Stimulated activated CD4-positive, alpha-beta T cell treated with anti-CD3 and anti-CD28 coated beads, Interleukin-4, amount 100 ng/mL, for 4 hours (primary cell): Measurements from ENCODE around the gene TTC39A.

Source experiments
- DNase-seq, 2 experiments: peaks; one replicate each; pipeline ENCODE4 v3.0.0-alpha.2; 2020

TTC39A gene

DNA sequence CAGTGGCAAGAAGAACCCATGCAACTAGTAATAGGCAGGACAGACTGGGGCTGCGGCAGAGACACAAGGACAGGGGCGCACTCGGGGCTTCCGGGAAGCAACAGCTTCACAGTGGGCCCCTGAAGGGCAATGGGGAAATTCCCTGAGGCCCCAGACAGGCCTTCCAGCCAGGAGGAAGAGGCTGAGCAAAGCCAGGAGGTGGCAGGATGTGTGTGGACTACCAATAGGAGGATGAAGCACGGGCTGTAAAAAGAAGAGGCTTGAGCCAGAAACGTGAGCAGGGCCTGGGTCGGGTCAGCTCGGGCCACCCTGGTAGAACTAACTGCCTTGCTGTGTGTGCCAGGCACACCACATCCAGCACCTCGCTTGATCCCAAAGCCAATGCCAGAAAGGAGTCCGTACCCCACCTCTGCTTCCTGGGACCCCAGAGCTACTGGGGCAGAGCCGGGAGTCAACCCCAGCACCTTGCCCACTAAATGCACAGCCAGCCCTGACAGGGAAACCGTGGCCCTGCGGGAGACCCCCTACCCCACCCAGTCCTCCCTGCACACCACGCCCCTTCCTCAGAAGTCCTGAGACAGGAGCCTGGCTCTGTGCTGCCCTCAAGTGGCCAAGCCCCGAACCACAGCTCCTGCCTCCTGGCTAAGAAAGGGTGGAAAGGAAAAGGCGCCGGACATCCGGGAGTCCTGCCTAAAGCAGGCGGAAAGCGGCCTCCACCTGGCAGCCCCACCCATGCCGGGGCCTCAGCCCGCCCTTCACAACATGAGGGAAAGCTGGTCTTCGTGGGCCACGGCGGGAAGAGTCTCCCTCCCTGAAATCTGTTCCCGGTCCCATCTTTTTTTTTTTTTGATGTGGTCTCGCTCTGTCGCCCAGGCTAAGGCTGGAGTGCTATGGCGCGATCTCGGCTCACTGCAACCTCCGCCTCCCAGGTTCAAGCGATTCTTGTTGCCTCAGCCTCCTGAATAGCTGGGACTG is 33.7 kb downstream of the TTC39A start:
- peak; percentile 47 to 69 for DNase-seq

- no peak for DNase-seq
Observed at GRCh38 chr1:51295926-51296325, 34.4 kb downstream of the TTC39A start.

- DNase-seq, result no peak
Observed at GRCh38 chr1:51294566-51295184, 35.7 kb downstream of the TTC39A start.

GRCh38 chr1:51293898-51294515 is 36.4 kb downstream of the TTC39A start:
- no peak for DNase-seq

GRCh38 chr1:51290489-51290847 is 39.9 kb downstream of the TTC39A start:
- no peak for DNase-seq

DNA sequence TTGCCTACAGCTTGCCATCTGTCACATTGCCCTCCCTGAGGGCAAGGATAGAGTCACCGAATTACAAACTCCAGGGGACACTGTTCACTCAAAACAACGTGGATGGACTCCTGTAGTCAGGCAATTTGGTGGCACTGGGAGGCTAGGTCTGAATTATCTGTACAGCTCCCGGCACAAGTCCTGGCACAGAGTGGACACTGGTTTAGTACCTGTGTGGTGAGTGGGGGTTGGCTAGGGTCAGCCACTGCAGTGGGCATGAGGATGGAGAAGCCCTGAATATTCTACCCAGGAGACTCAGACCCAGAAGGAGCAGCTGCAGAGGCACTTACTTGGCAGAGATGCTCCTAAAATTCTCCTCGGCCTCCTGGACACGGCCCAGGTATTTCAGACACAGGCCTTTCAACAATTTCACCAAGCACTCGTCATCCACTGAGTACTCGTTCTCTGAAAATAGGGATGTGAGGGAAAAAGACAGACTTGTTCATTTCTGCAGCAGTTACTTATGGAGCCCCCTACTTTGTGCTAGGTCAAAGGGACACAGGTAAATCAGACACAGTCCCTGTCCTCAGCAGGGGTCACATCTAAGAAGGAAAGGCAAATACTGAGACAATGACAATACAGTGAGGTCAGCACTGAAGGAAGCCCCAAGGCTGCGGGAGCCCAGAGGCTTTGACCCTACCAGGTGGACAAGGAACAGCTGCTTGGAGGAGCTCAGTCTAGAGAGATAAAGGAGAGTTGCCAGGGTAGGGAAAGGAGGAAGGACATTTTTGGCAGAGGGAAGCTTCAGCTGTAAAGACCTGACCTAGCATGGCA is 40.5 kb downstream of the TTC39A start:
- no peak for DNase-seq

DNA sequence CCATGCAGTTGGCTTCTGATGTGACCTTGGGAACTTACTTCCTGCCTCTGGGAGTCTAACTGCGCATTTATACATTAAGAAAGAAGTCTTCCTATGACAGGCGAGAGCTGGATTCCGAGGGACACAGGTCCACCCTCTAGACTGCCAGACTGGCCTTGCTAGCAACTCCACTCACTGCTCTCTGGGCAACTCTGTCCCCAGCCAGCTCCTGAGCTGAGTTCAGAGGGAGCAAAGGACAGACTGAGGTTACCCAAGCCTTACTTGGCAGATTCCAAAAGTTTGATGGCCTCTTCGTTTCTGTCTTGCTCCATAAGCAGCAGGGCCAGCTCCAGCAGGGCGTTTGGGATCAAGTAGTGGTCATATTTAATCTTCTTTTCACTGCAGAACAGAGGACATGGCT is 41.8 kb downstream of the TTC39A start:
- DNase-seq, result no peak

DNA sequence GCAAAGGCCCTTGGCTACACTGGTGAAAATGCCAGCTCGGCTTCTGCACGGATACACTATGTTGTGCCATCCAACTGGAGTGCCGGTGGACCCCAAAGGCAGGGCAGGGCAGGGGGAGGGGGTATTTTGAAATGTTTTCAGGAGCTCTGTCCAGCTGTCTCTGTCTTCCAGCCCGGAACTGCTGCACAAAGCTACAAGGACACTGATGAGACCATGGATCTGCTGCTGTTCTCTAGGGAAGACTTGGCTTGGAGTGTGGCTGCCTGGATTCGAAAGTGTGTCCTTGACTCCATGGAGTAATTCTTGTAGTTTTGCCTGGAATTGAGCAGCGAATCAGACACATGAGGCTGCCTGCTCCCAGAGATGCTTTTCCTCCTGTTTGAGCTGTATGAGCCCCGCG is 42.4 kb downstream of the TTC39A start:
- DNase-seq, result no peak

- no peak for DNase-seq
Observed at GRCh38 chr1:51285055-51285454, 45.3 kb downstream of the TTC39A start.

DNA sequence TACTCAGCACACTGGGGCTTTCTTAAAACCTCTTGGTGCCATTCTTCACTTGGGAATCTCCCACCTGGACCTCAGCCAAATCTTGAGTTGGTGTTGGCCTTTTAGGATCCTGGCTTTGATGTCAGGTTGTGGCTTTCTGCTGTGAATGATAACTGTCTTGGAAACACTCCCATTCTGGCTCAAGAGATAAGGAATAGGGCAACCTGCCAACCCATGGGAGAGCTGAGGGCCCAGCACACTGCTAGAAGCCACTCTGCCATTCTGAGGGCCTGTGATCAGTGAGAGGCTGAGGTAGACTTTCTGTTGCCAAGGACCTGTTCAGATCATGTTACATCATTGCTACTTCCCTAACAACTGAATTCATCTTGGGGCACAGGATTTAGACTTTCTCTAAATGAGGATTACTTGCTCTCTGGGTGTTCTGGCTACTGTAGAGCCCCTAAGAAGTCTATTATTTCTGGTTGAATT is 45.8 kb downstream of the TTC39A start:
- DNase-seq, result no peak

DNA sequence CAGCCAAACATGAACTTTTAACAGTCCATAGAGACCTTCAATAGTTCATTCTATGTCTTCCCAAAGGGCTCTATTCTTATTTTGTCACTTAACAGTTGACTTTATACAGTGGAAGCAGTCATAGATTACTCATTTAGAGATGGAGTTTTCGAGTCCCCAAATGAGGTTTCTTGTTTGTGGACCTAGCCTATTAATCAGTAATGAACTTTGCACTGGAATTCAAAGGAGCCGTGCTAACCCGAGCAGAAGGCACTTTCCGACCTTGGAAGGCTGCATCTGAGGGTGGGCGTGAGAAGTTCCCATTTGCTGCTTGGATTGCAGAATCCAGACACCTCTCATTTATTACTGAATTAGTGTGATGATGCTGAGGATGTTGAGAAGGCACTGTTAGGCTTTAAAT is 46.4 kb downstream of the TTC39A start:
- DNase-seq, result no peak

DNA sequence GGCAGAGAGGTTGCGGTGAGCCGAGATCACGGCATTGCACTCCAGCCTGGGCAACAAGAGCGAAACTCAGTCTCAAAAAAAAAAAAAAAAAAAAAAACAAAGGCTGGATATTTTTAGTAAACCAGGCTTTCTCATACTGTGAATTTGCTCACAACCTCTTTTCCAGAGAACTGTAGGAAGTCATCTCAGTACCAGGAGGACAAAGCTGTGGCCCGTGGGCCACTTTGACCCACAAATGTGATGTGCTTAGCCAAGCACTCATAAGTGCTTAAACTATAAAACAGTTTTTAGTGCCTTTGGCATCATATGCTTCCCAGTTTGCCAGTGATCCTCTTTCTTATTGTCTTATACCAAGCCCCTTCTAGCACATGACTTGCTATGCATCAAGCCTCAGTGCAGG is 47.8 kb downstream of the TTC39A start:
- no peak for DNase-seq

GRCh38 chr1:51281807-51282206 is 48.6 kb downstream of the TTC39A start:
- no peak for DNase-seq

- no peak for DNase-seq
Observed at GRCh38 chr1:51280321-51280978, 49.9 kb downstream of the TTC39A start.

- DNase-seq, result no peak
Observed at GRCh38 chr1:51276286-51276685, 54.1 kb downstream of the TTC39A start.

DNA sequence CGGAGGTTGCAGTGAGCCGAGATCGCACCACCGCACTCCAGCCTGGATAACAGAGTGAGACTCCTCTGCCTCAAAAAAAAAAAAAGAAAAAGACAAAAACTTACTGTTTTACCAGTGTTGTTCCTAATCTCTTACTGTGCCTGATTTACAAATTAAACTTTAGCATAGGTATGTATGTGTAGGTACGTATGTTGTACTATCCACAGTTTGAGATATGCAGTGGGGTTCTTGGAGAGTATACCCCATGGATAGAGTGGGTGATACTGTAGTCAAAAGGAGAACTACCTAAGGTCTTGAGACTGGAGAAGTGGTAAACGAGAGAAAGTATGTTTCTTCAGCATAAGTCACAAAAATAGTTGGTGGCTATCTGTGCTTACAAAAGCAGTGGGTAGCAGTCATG is 55.7 kb downstream of the TTC39A start:
- no peak for DNase-seq

- DNase-seq, result no peak
Observed at GRCh38 chr1:51272916-51273315, 57.4 kb downstream of the TTC39A start.

GRCh38 chr1:51270751-51271150 is 59.6 kb downstream of the TTC39A start:
- no peak for DNase-seq

GRCh38 chr1:51268634-51269033 is 61.7 kb downstream of the TTC39A start:
- DNase-seq, result no peak

GRCh38 chr1:51266791-51267190 is 63.6 kb downstream of the TTC39A start:
- DNase-seq, result no peak

GRCh38 chr1:51266181-51266580 is 64.2 kb downstream of the TTC39A start:
- DNase-seq, result no peak

- DNase-seq, result no peak
Observed at GRCh38 chr1:51265618-51266017, 64.7 kb downstream of the TTC39A start.
